GM12878 (cell line): ENCODE results near the gene REXO2. TPM values are rescaled to one million over a fixed set of nuclear protein-coding genes. Genes with fewer than 3 reads are reported as not detected.

Source experiments
- ATAC-seq: fragments of 200-7000 bp; cut with Tn5 transposase; 3 replicates; pipeline ENCODE4 v1.9.1; 2020; ENCODE audit warnings: mild to moderate bottlenecking, moderate library complexity
- BruUV-seq: library from RNA; stranded (reverse); fragments of 400-500 nt; replicated peaks from 2 replicates; lab custom pipeline; 2021; lab: Mats Ljungman, UMichigan
- CTCF ChIA-PET: fragments of 300-600 bp; sonication (Branson Sonifier 250); formaldehyde crosslinking; extraction: SDS; loops from one replicate; lab custom pipeline; 2021; ENCODE audit warnings: inconsistent platforms; lab: Yijun Ruan, JAX
- POLR2A ChIA-PET: fragments of 350-600 bp; formaldehyde crosslinking; extraction: SDS; loops from one replicate; lab custom pipeline; 2021; ENCODE audit warnings: inconsistent platforms; lab: Charles Lee
- RAD21 ChIA-PET: fragments of 300-600 bp; sonication (Branson Sonifier 250); formaldehyde crosslinking; loops from one replicate; lab custom pipeline; 2023; ENCODE audit warnings: antibody characterized with exemption; ENCODE audit not compliant: unreplicated experiment; lab: Charles Lee
- SMC1A ChIA-PET: fragments of 300-600 bp; sonication (Branson Sonifier 250); formaldehyde crosslinking; loops from one replicate; lab custom pipeline; 2023; ENCODE audit not compliant: unreplicated experiment, uncharacterized antibody; lab: Charles Lee
- DNase-seq: peaks from one replicate; pipeline ENCODE4 v3.0.0-alpha.2; 2011; ENCODE audit warnings: low read depth, low spot score
- FAIRE-seq: peaks from 3 replicates; lab custom pipeline; 2011; peaks lifted over from hg19 to GRCh38; lab: Jason Lieb, UNC
- H2AFZ ChIP-seq: 2 replicates; pipeline ENCODE4 v1.6.0; 2011; ENCODE audit warnings: low read depth, low read length, control low read depth; ENCODE audit not compliant: control insufficient read depth
- H3K27ac ChIP-seq: 2 replicates; pipeline ENCODE4 v1.5.1; 2011; ENCODE audit warnings: control low read depth; ENCODE audit not compliant: control insufficient read depth, insufficient read depth
- H3K27me3 ChIP-seq, 2 experiments: replicated peaks in 1 of 2; 2 replicates each; pipeline versions ENCODE4 v1.6.0 to v1.6.1; 2011; ENCODE audit warnings: low read length in 1 of 2; ENCODE audit not compliant: control insufficient read depth in 2 of 2, insufficient read depth in 2 of 2
- H3K36me3 ChIP-seq, 2 experiments: 2 replicates each; pipeline ENCODE4 v1.5.1; 2011; ENCODE audit warnings: low read length in 1 of 2; ENCODE audit not compliant: control insufficient read depth in 2 of 2, insufficient read depth in 2 of 2
- H3K4me1 ChIP-seq: 2 replicates; pipeline ENCODE4 v1.6.1; 2011; ENCODE audit warnings: mild to moderate bottlenecking, low read length, moderate library complexity, mixed read lengths; ENCODE audit not compliant: control insufficient read depth, insufficient read depth
- H3K4me2 ChIP-seq: 2 replicates; pipeline ENCODE4 v1.6.0; 2011; ENCODE audit warnings: control low read depth; ENCODE audit not compliant: control insufficient read depth, insufficient read depth
- H3K4me3 ChIP-seq: fragments of 200-600 bp; sonication (generic); 2 replicates; pipeline ENCODE4 v1.5.1; 2016
- H3K79me2 ChIP-seq: 2 replicates; pipeline ENCODE4 v1.6.0; 2011; ENCODE audit warnings: low read length; ENCODE audit not compliant: control insufficient read depth, insufficient read depth
- H3K9ac ChIP-seq: 2 replicates; pipeline ENCODE4 v1.8.0; 2011; ENCODE audit warnings: low read length, control low read depth, mixed read lengths; ENCODE audit not compliant: control insufficient read depth, insufficient read depth
- H3K9me3 ChIP-seq: replicated peaks from 3 replicates; pipeline ENCODE4 v1.5.1; 2011; ENCODE audit warnings: mild to moderate bottlenecking, low read length; ENCODE audit not compliant: control insufficient read depth, insufficient read depth
- H4K20me1 ChIP-seq: 2 replicates; pipeline ENCODE4 v1.6.0; 2011; ENCODE audit not compliant: control insufficient read depth, insufficient read depth
- CHD1 ChIP-seq: IDR thresholded peaks from 2 replicates; pipeline ENCODE4 v1.6.1; 2012; ENCODE audit warnings: low read depth, low read length, improper control_type of control experiment
- E2F4 ChIP-seq: IDR thresholded peaks from 2 replicates; pipeline ENCODE4 v1.6.1; 2012; ENCODE audit warnings: low read depth, low read length, improper control_type of control experiment
- HSF1 ChIP-seq: fragments of 150-350 bp; IDR thresholded peaks from 2 replicates; pipeline ENCODE4 v1.6.1; 2014; ENCODE audit warnings: mild to moderate bottlenecking, low read depth, low read length
- JUND ChIP-seq: IDR thresholded peaks from 2 replicates; pipeline ENCODE4 v1.6.1; 2012; ENCODE audit warnings: low read depth, mild to moderate bottlenecking, low read length, improper control_type of control experiment, moderate library complexity
- LARP7 ChIP-seq: fragments of 450-650 bp; IDR thresholded peaks from 2 replicates; pipeline ENCODE4 v1.6.1; 2017; ENCODE audit warnings: mild to moderate bottlenecking
- MYB ChIP-seq: fragments of 150-350 bp; IDR thresholded peaks from 2 replicates; pipeline ENCODE4 v1.6.1; 2014; ENCODE audit warnings: mild to moderate bottlenecking, low read depth, low read length, borderline replicate concordance
- POU2F2 ChIP-seq: IDR thresholded peaks from 3 replicates; pipeline ENCODE4 v1.6.1; 2011; ENCODE audit warnings: low read depth, mild to moderate bottlenecking, low read length, borderline replicate concordance
- RB1 ChIP-seq: fragments of 450-650 bp; formaldehyde crosslinking; IDR thresholded peaks from 2 replicates; pipeline ENCODE4 v1.6.1; 2017; ENCODE audit warnings: mild to moderate bottlenecking, borderline replicate concordance
- RBBP5 ChIP-seq: fragments of 200-600 bp; sonication (generic); conservative IDR thresholded peaks from 2 replicates; pipeline ENCODE4 v1.6.1; 2016
- SREBF1 ChIP-seq: IDR thresholded peaks from 2 replicates; pipeline ENCODE4 v1.6.1; 2012; ENCODE audit warnings: mild to moderate bottlenecking, low read length
- TBL1XR1 ChIP-seq: IDR thresholded peaks from 2 replicates; pipeline ENCODE4 v1.6.1; 2012; ENCODE audit warnings: low read depth, low read length, improper control_type of control experiment
- ZNF592 ChIP-seq: fragments of 450-650 bp; IDR thresholded peaks from 2 replicates; pipeline ENCODE4 v1.6.1; 2017; ENCODE audit warnings: mild to moderate bottlenecking, moderate library complexity
- ZZZ3 ChIP-seq: IDR thresholded peaks from 2 replicates; pipeline ENCODE4 v1.6.1; 2011; ENCODE audit warnings: low read depth; ENCODE audit not compliant: control insufficient read depth, insufficient read length
- WGBS: methylation state at CpG from one replicate; pipeline ENCODE4 v1.1.6; 2016; ENCODE audit warnings: low lambda C conversion rate; ENCODE audit not compliant: insufficient replicate concordance, insufficient coverage; ENCODE audit errors: missing lambda C conversion rate; 5-methylcytosine and 5-hydroxymethylcytosine counted together
- in situ Hi-C: fragments of 300-500 bp; cut with MboI; formaldehyde crosslinking; loops from 9 replicates; pipeline ENCODE4 v1.14.3; 2018; ENCODE audit warnings: mixed read lengths
- intact Hi-C: fragments of 100-400 bp; cut with micrococcal nuclease; formaldehyde crosslinking; loops from one replicate; pipeline ENCODE4 v1.14.2; 2022; ENCODE audit not compliant: unreplicated experiment
- polyA plus RNA-seq, 11 experiments: library from polyadenylated mRNA; depleted of rRNA in 4 of 11; unstranded in 6 of 11; stranded (reverse) in 5 of 11; fragments of >200 nt; fragmentation: Nextera tagmentation in 4 of 11; fragmentation: Illumina TruSeq in 1 of 11; extraction: Ambion mirVana in 4 of 11; extraction: Trizol in 1 of 11; gene quantifications; 1 replicate in 1 of 11; 2 replicates in 10 of 11; pipeline versions ENCODE4 v1.2.1 to v1.2.3, GENCODE V29; 2011 to 2016; ENCODE audit warnings: inconsistent platforms in 2 of 11, missing spikeins in 2 of 11, low read depth in 1 of 11
- total RNA-seq, 4 experiments: library from RNA; depleted of rRNA in 3 of 4; stranded (reverse); fragments of >200 nt in 3 of 4; fragmentation: Illumina TruSeq in 1 of 4; extraction: Trizol in 1 of 4; gene quantifications; 2 replicates each; pipeline versions ENCODE4 v1.2.1 to v1.2.3, GENCODE V29; 2013 to 2021

REXO2 gene
- total and polyA plus RNA-seq, 10 of the 15 experiments (the other 5 are each of a cell fraction or from before 2014, with no cell fraction given) = 3.3 to 12.5 (median 5.3) TPM

GRCh38 chr11:114416441-114416961 lies 22.8 kb upstream of the REXO2 start:
- Histone ChIP-seq H3K9ac (no peak overlapping the region), H3K4me1 (no peaks in the 10 kb centered on the region; the same call in 1 of the 2 replicates), H2AFZ (no peak overlapping the region), H4K20me1 (no peaks in the 10 kb centered on the region; the same call in 1 of the 2 replicates), H3K4me2 (no peak overlapping the region), H3K9me3 (no peaks in the 10 kb centered on the region), H3K79me2 (no peaks in the 10 kb centered on the region), H3K27ac (no peak overlapping the region), H3K4me3 (no peak overlapping the region), H3K36me3 (no peaks in the 10 kb centered on the region; a peak in 1 of 4 replicates), H3K27me3 (no peaks in the 10 kb centered on the region)
- no TSS peak for BruUV-seq
- ChIA-PET RAD21 (no interaction called here), POLR2A (no interaction called here), CTCF (no interaction called here), SMC1A (interaction anchor here (1.0 kb wide), 1 partner anchor 14 kb away, joined by 3 read pairs; no protein-coding TSS in a partner anchor)
- no peak for DNase-seq
- FAIRE-seq = no peak
- in situ Hi-C loops (no loop called here), intact Hi-C loops (no loop called here)
- no peak for ATAC-seq
- TF ChIP-seq RB1 (no peak), ZZZ3 (no peak), RBBP5 (no peak), CHD1 (no peak), E2F4 (no peak), LARP7 (no peak), POU2F2 (no peak)

- BruUV-seq = no TSS peak
- no peak overlapping the region for H3K27ac ChIP-seq
- no peak overlapping the region for H2AFZ ChIP-seq
- no peaks in the 10 kb centered on the region for H3K4me1 ChIP-seq
- FAIRE-seq = no peak
- DNase-seq = no peak
- no peaks in the 10 kb centered on the region for H3K27me3 ChIP-seq
- 52% methylated on average over 4 of the region's 4 CpGs for WGBS
- intact Hi-C loops (no loop called here), in situ Hi-C loops (no loop called here)
- CTCF ChIA-PET = no interaction called here
- H3K4me3 ChIP-seq = no peak overlapping the region
- SMC1A ChIA-PET = no interaction called here
- no peaks in the 10 kb centered on the region for H3K36me3 ChIP-seq
- H3K79me2 ChIP-seq = no peaks in the 10 kb centered on the region
- no peaks in the 10 kb centered on the region for H4K20me1 ChIP-seq
- H3K9me3 ChIP-seq = no peaks in the 10 kb centered on the region; the same call in 2 of the 3 replicates
- POLR2A ChIA-PET = no interaction called here
- RAD21 ChIA-PET = no interaction called here
- no peak for ATAC-seq
- no peak overlapping the region for H3K4me2 ChIP-seq
- no peak overlapping the region for H3K9ac ChIP-seq
- no peak for TF ChIP-seq MYB
- no peak for TF ChIP-seq ZNF592
- TF ChIP-seq HSF1 = no peak
- TF ChIP-seq TBL1XR1 = no peak
- TF ChIP-seq SREBF1 = no peak
- no peak for TF ChIP-seq JUND
These were observed 13.0 kb upstream of the REXO2 start for GRCh38 chr11:114426280-114426679.
